GM18951 (cell line): Measurements from ENCODE around the gene MYEOV.
A peak's percentile ranks its signal among the peaks of the same experiment; 100 is the strongest.

ENCODE experiments used
- POLR2A ChIP-seq: IDR thresholded peaks from 4 replicates; pipeline ENCODE4 v1.6.1; 2011; ENCODE audit warnings: mild to moderate bottlenecking; ENCODE audit not compliant: insufficient read length, insufficient read depth; ENCODE audit errors: extremely low read depth
- in situ Hi-C: fragments of 300-500 bp; cut with MboI; formaldehyde crosslinking; loops from one replicate; pipeline ENCODE4 v1.12.0; 2022; ENCODE audit warnings: low sequenced_read_pairs, mixed read lengths, inconsistent platforms; ENCODE audit not compliant: unreplicated experiment

MYEOV gene

GRCh38 chr11:69295995-69296889 lies 2.3 kb downstream of the MYEOV start:
- in situ Hi-C loops: loop anchor here (25.0 kb wide), 1 partner anchor 341 kb away; the partner anchor contains the start of gene CCND1
- no peak for TF ChIP-seq POLR2A

- peak; percentile 17 for TF ChIP-seq POLR2A
- in situ Hi-C loops: loop anchor here (25.0 kb wide), 1 partner anchor 340 kb away; the partner anchor contains the start of gene CCND1
These were observed 3.2 kb downstream of the MYEOV start for GRCh38 chr11:69296890-69297786.

GRCh38 chr11:69297787-69298266 lies 3.9 kb downstream of the MYEOV start:
- peak; percentile 1 for TF ChIP-seq POLR2A

GRCh38 chr11:69298267-69299022 lies 4.5 kb downstream of the MYEOV start:
- in situ Hi-C loops: loop anchor here (25.0 kb wide), 1 partner anchor 339 kb away; the partner anchor contains the start of gene CCND1
- peak; percentile 35 for TF ChIP-seq POLR2A

More at GRCh38 chr11:69297787-69298266, 3.9 kb downstream of the MYEOV start:
- in situ Hi-C loops: loop anchor here (25.0 kb wide), 1 partner anchor 339 kb away; the partner anchor contains the start of gene CCND1

GRCh38 chr11:69299023-69299461 lies 5.1 kb downstream of the MYEOV start:
- TF ChIP-seq POLR2A: no peak
- in situ Hi-C loops: loop anchor here (25.0 kb wide), 1 partner anchor 338 kb away; the partner anchor contains the start of gene CCND1

- no peak for TF ChIP-seq POLR2A
- in situ Hi-C loops: loop anchor here (25.0 kb wide), 1 partner anchor 338 kb away; the partner anchor contains the start of gene CCND1
These were observed 5.6 kb downstream of the MYEOV start for GRCh38 chr11:69299572-69299971.

- TF ChIP-seq POLR2A: no peak
- in situ Hi-C loops: no loop called here
These were observed 6.4 kb downstream of the MYEOV start for GRCh38 chr11:69300120-69301060.

- in situ Hi-C loops: no loop called here
- TF ChIP-seq POLR2A: no peak
These were observed 7.1 kb downstream of the MYEOV start for GRCh38 chr11:69301081-69301454.

- no peak for TF ChIP-seq POLR2A
- in situ Hi-C loops: no loop called here
These were observed 7.8 kb downstream of the MYEOV start for GRCh38 chr11:69301455-69302401.

GRCh38 chr11:69302447-69303020 lies 8.6 kb downstream of the MYEOV start:
- TF ChIP-seq POLR2A: no peak
- in situ Hi-C loops: no loop called here
